Skeletal muscle satellite cell (primary cell): ENCODE measurements around the gene RAB15.
A peak's percentile ranks its signal among the peaks of the same experiment; 100 is the strongest.

Experiments
- H3K27me3 ChIP-seq: 2 replicates; pipeline ENCODE4 v1.7.0; 2013; ENCODE audit warnings: low read length; ENCODE audit not compliant: control insufficient read depth, insufficient read depth
- H3K36me3 ChIP-seq: 2 replicates; pipeline ENCODE4 v1.7.0; 2013; ENCODE audit warnings: mild to moderate bottlenecking, control low read depth, low read length; ENCODE audit not compliant: insufficient read depth
- H3K4me1 ChIP-seq: 2 replicates; pipeline ENCODE4 v1.7.0; 2013; ENCODE audit warnings: low read length; ENCODE audit not compliant: control insufficient read depth, insufficient read depth
- H3K4me2 ChIP-seq: 2 replicates; pipeline ENCODE4 v1.7.0; 2013; ENCODE audit warnings: mild to moderate bottlenecking, low read length
- H3K4me3 ChIP-seq: 2 replicates; pipeline ENCODE4 v1.7.0; 2013; ENCODE audit warnings: low read length
- H3K9ac ChIP-seq: 2 replicates; pipeline ENCODE4 v1.7.0; 2013; ENCODE audit warnings: mild to moderate bottlenecking, low read depth, low read length, moderate library complexity
- H3K9me3 ChIP-seq: replicated peaks from 2 replicates; pipeline ENCODE4 v1.7.0; 2013; ENCODE audit warnings: mild to moderate bottlenecking, control low read depth, low read length

The RAB15 gene

GRCh38 chr14:64930085-64930843 lies 41.9 kb downstream of the RAB15 start:
- Histone ChIP-seq H3K4me1 (peaks cover 3% of the 10 kb centered on the region), H3K27me3 (no peaks in the 10 kb centered on the region), H3K9me3 (no peaks in the 10 kb centered on the region), H3K4me2 (no peak overlapping the region), H3K4me3 (no peak overlapping the region), H3K36me3 (peaks cover 52% of the 10 kb centered on the region), H3K9ac (no peak overlapping the region)

GRCh38 chr14:64929014-64929359 lies 43.1 kb downstream of the RAB15 start:
- no peaks in the 10 kb centered on the region for H3K9me3 ChIP-seq
- H3K4me2 ChIP-seq, result no peak overlapping the region
- H3K9ac ChIP-seq, result no peak overlapping the region
- H3K4me1 ChIP-seq, result no peaks in the 10 kb centered on the region
- H3K36me3 ChIP-seq, result peaks cover 65% of the 10 kb centered on the region
- no peak overlapping the region for H3K4me3 ChIP-seq
- no peaks in the 10 kb centered on the region for H3K27me3 ChIP-seq

GRCh38 chr14:64928239-64929013 lies 43.7 kb downstream of the RAB15 start:
- Histone ChIP-seq H3K27me3 (no peaks in the 10 kb centered on the region), H3K9me3 (no peaks in the 10 kb centered on the region), H3K9ac (no peak overlapping the region), H3K4me3 (no peak overlapping the region), H3K4me2 (no peak overlapping the region), H3K4me1 (no peaks in the 10 kb centered on the region), H3K36me3 (peaks cover 61% of the 10 kb centered on the region)

- H3K9me3 ChIP-seq, result no peaks in the 10 kb centered on the region
- no peak overlapping the region for H3K4me3 ChIP-seq
- no peaks in the 10 kb centered on the region for H3K27me3 ChIP-seq
- H3K9ac ChIP-seq, result no peak overlapping the region
- H3K36me3 ChIP-seq, result peaks cover 51% of the 10 kb centered on the region
- no peak overlapping the region for H3K4me2 ChIP-seq
- H3K4me1 ChIP-seq, result no peaks in the 10 kb centered on the region
Measured at GRCh38 chr14:64927031-64927430, 45.1 kb downstream of the RAB15 start.

- peaks cover 46% of the 10 kb centered on the region for H3K36me3 ChIP-seq
Measured at GRCh38 chr14:64926398-64926995, 45.6 kb downstream of the RAB15 start.

GRCh38 chr14:64923015-64923414 lies 49.1 kb downstream of the RAB15 start:
- no peak overlapping the region for H3K9ac ChIP-seq
- peaks cover 30% of the 10 kb centered on the region for H3K36me3 ChIP-seq
- no peaks in the 10 kb centered on the region for H3K9me3 ChIP-seq
- peaks cover 22% of the 10 kb centered on the region for H3K4me1 ChIP-seq
- no peak overlapping the region for H3K4me3 ChIP-seq
- H3K4me2 ChIP-seq, result no peak overlapping the region
- no peaks in the 10 kb centered on the region for H3K27me3 ChIP-seq

More at GRCh38 chr14:64926398-64926995, 45.6 kb downstream of the RAB15 start:
- Histone ChIP-seq H3K4me3 (no peak overlapping the region), H3K4me2 (no peak overlapping the region), H3K4me1 (no peaks in the 10 kb centered on the region), H3K9ac (no peak overlapping the region), H3K27me3 (no peaks in the 10 kb centered on the region), H3K9me3 (no peaks in the 10 kb centered on the region)

- Histone ChIP-seq H3K9ac (no peak overlapping the region), H3K4me2 (no peak overlapping the region), H3K27me3 (no peaks in the 10 kb centered on the region), H3K9me3 (no peaks in the 10 kb centered on the region), H3K4me1 (peaks cover 35% of the 10 kb centered on the region), H3K4me3 (no peak overlapping the region), H3K36me3 (peaks cover 13% of the 10 kb centered on the region)
Measured at GRCh38 chr14:64920465-64920864, 51.7 kb downstream of the RAB15 start.

- no peak overlapping the region for H3K4me3 ChIP-seq
- no peaks in the 10 kb centered on the region for H3K27me3 ChIP-seq
- H3K4me1 ChIP-seq, result peaks cover 40% of the 10 kb centered on the region
- no peak overlapping the region for H3K4me2 ChIP-seq
- H3K36me3 ChIP-seq, result peaks cover 7% of the 10 kb centered on the region
- H3K9ac ChIP-seq, result peak overlapping the region; percentile 19
- H3K9me3 ChIP-seq, result no peaks in the 10 kb centered on the region
Measured at GRCh38 chr14:64919618-64920017, 52.5 kb downstream of the RAB15 start.

- peaks cover 40% of the 10 kb centered on the region for H3K4me1 ChIP-seq
- no peaks in the 10 kb centered on the region for H3K9me3 ChIP-seq
- H3K36me3 ChIP-seq, result peaks cover 3% of the 10 kb centered on the region
- H3K4me3 ChIP-seq, result no peak overlapping the region
- peak overlapping the region; percentile 19 for H3K9ac ChIP-seq
- no peak overlapping the region for H3K4me2 ChIP-seq
- H3K27me3 ChIP-seq, result no peaks in the 10 kb centered on the region
Measured at GRCh38 chr14:64919215-64919614, 52.9 kb downstream of the RAB15 start.

GRCh38 chr14:64918216-64918615 lies 53.9 kb downstream of the RAB15 start:
- Histone ChIP-seq H3K27me3 (no peaks in the 10 kb centered on the region), H3K4me3 (no peak overlapping the region), H3K4me2 (no peak overlapping the region), H3K36me3 (no peaks in the 10 kb centered on the region), H3K4me1 (peaks cover 44% of the 10 kb centered on the region), H3K9ac (no peak overlapping the region), H3K9me3 (no peaks in the 10 kb centered on the region)

GRCh38 chr14:64915797-64916196 lies 56.3 kb downstream of the RAB15 start:
- no peaks in the 10 kb centered on the region for H3K36me3 ChIP-seq
- peaks cover 5% of the 10 kb centered on the region for H3K27me3 ChIP-seq
- peak overlapping the region; percentile 85 for H3K4me2 ChIP-seq
- H3K9me3 ChIP-seq, result no peaks in the 10 kb centered on the region
- no peak overlapping the region for H3K9ac ChIP-seq
- H3K4me3 ChIP-seq, result peak overlapping the region; percentile 81
- peaks cover 44% of the 10 kb centered on the region for H3K4me1 ChIP-seq
